Lower lobe of right lung (tissue), 2 donors: ENCODE data around the gene MAD1L1. TPM values are rescaled to one million over a fixed set of nuclear protein-coding genes. Genes with fewer than 3 reads are reported as not detected.

Experiments
- ATAC-seq, 2 donors: fragments of 200-7000 bp; cut with Tn5 transposase; one replicate each; pipeline ENCODE4 v1.9.1; 2020 to 2022; ENCODE audit warnings: mild to moderate bottlenecking in 2 of 2, moderate library complexity in 2 of 2
- DNase-seq: peaks from one replicate; pipeline ENCODE4 v3.0.0-alpha.2; 2020
- H3K27ac ChIP-seq: fragments of 200-600 bp; one replicate; pipeline ENCODE4 v1.8.0; 2022
- H3K27me3 ChIP-seq: fragments of 200-600 bp; one replicate; pipeline ENCODE4 v1.8.0; 2022; ENCODE audit warnings: low read depth
- H3K36me3 ChIP-seq: fragments of 200-600 bp; one replicate; pipeline ENCODE4 v1.8.0; 2022; ENCODE audit warnings: mild to moderate bottlenecking
- H3K4me1 ChIP-seq: fragments of 200-600 bp; one replicate; pipeline ENCODE4 v1.8.0; 2022
- H3K4me3 ChIP-seq: fragments of 200-600 bp; one replicate; pipeline ENCODE4 v1.8.0; 2022; ENCODE audit warnings: mild to moderate bottlenecking
- H3K9me3 ChIP-seq: fragments of 200-600 bp; one replicate; pipeline ENCODE4 v1.8.0; 2022
- intact Hi-C: fragments of 100-400 bp; cut with DNase I; formaldehyde crosslinking; loops from one replicate; pipeline ENCODE4 v1.11.0; 2022
- total RNA-seq: library from RNA; stranded (reverse); fragmentation: NEBNext Ultra II Directional; extraction: Animal tissue kit (Norgen Biotek cat#: 25700); gene quantifications from one replicate; pipeline ENCODE4 v1.2.1, GENCODE V29; 2021
- TF ChIP-seq, protein P1 (sequence below): fragments of 200-600 bp; IDR thresholded peaks from one replicate; pipeline ENCODE4 v1.8.0; 2022; ENCODE audit warnings: antibody characterized with exemption, mild to moderate bottlenecking
- donor health status: DM: no; HTN: yes; CAD: no; lungs with severe emphysema.

Gene MAD1L1
- total RNA-seq, 1 donor from 2014 or later, result 44.5 TPM

DNA sequence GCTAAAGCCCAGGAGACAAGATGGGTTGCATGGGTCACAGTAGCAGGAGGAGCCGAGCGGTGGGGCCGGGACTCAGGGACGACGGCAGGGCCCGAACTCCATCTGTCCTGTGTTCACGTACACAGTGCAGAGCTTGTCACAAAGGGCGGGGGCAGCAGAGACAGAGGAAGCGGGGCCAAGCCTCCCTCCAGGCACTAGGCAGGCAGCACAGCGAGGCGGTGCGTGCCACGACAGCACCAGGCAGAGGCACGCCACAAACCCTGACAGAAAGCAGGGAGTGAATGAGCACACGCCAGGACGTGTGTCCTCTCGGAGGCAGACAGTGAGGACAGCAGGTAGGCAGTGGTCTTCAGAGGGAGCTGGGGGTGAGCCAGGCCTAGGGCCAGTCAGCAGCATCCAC, 177.8 kb downstream of the MAD1L1 start:
- Histone ChIP-seq H3K4me3 (no peak overlapping the region), H3K36me3 (peaks cover 4% of the 10 kb centered on the region), H3K9me3 (no peaks in the 10 kb centered on the region), H3K4me1 (no peaks in the 10 kb centered on the region), H3K27me3 (no peaks in the 10 kb centered on the region), H3K27ac (no peak overlapping the region)
- DNase-seq (no peak), ATAC-seq (no peak)
- TF ChIP-seq, protein P1, sequence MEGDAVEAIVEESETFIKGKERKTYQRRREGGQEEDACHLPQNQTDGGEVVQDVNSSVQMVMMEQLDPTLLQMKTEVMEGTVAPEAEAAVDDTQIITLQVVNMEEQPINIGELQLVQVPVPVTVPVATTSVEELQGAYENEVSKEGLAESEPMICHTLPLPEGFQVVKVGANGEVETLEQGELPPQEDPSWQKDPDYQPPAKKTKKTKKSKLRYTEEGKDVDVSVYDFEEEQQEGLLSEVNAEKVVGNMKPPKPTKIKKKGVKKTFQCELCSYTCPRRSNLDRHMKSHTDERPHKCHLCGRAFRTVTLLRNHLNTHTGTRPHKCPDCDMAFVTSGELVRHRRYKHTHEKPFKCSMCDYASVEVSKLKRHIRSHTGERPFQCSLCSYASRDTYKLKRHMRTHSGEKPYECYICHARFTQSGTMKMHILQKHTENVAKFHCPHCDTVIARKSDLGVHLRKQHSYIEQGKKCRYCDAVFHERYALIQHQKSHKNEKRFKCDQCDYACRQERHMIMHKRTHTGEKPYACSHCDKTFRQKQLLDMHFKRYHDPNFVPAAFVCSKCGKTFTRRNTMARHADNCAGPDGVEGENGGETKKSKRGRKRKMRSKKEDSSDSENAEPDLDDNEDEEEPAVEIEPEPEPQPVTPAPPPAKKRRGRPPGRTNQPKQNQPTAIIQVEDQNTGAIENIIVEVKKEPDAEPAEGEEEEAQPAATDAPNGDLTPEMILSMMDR, result no peak
- intact Hi-C loops, result no loop called here

DNA sequence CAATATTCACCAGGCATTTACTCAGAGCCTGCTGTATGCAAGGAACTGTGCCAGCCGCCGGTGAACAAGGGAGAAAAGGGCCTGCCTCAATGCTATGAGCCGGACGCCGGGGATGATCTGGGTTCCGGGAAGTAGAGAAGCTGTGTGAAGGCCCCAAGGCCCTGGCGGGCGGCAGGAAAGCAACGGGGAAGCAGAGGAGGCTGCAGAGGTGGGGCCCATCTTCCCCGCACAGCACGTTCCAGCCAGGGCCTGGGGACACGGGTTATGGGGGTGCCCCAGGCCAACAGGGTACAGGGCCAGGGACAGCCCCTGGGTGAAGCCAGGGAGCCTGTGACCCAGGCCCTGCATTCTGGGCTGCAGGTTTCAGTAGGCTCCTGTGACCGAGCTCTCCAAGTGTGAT, 179.3 kb downstream of the MAD1L1 start:
- H3K4me3 ChIP-seq, result no peak overlapping the region
- H3K36me3 ChIP-seq, result peaks cover 4% of the 10 kb centered on the region
- H3K27ac ChIP-seq, result no peak overlapping the region
- H3K4me1 ChIP-seq, result no peaks in the 10 kb centered on the region
- ATAC-seq, result no peak
- TF ChIP-seq, protein P1, result no peak
- H3K9me3 ChIP-seq, result no peaks in the 10 kb centered on the region
- intact Hi-C loops, result no loop called here
- no peaks in the 10 kb centered on the region for H3K27me3 ChIP-seq
- DNase-seq, result no peak

GRCh38 chr7:2052657-2053048, 180.1 kb downstream of the MAD1L1 start:
- no peak for DNase-seq
- TF ChIP-seq, protein P1, result no peak
- intact Hi-C loops, result no loop called here
- H3K4me3 ChIP-seq, result no peak overlapping the region
- H3K27me3 ChIP-seq, result no peaks in the 10 kb centered on the region
- no peak overlapping the region for H3K27ac ChIP-seq
- peaks cover 4% of the 10 kb centered on the region for H3K36me3 ChIP-seq
- no peaks in the 10 kb centered on the region for H3K9me3 ChIP-seq
- no peak for ATAC-seq
- H3K4me1 ChIP-seq, result no peaks in the 10 kb centered on the region

- Histone ChIP-seq H3K4me3 (no peak overlapping the region), H3K27me3 (no peaks in the 10 kb centered on the region), H3K36me3 (peaks cover 4% of the 10 kb centered on the region), H3K9me3 (no peaks in the 10 kb centered on the region), H3K27ac (no peak overlapping the region), H3K4me1 (no peaks in the 10 kb centered on the region)
- intact Hi-C loops, result no loop called here
- ATAC-seq (no peak), DNase-seq (no peak)
- TF ChIP-seq, protein P1, result no peak
Measured at GRCh38 chr7:2051707-2052656, 180.8 kb downstream of the MAD1L1 start.

GRCh38 chr7:2050511-2050866, 182.3 kb downstream of the MAD1L1 start:
- Histone ChIP-seq H3K36me3 (peaks cover 4% of the 10 kb centered on the region), H3K4me1 (no peaks in the 10 kb centered on the region), H3K27me3 (no peaks in the 10 kb centered on the region), H3K9me3 (no peaks in the 10 kb centered on the region), H3K4me3 (no peak overlapping the region), H3K27ac (no peak overlapping the region)
- ATAC-seq (no peak), DNase-seq (no peak)
- TF ChIP-seq, protein P1, result no peak
- intact Hi-C loops, result no loop called here
